Measurements from ENCODE around the gene AGPAT1.

DNA sequence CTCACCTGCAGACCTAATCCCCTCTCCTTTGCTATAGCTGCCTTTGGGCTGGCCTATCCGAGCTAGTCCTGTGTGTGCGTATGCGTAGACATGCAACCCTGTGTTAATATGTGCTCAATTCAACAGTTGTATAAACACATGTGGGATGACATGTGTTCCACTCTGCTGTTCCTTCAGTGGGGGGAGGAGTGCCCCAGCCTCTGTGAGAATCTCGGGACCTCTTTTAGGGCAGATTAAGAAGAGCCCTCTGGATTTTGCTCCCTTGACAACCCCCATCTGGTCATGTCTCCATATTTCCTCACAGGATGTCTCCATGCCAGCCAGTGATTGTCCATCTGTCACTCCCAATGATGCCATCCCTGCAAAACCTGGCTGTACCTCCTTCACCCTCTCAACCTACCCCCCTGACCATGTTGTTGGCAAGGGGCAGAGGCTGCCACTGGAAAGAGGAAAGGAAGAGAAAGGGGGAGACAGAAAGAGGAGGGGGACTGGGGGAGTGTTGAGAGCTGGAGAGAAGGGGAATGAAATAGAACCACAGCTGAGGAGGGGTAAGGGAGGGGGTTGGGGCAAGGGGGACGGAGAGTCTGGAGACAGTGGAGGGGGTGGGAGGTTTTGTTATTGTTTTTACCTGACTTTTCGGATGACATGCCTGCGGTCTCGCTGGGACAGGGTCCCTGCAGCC is 24.6 kb downstream of the AGPAT1 start:
- no peak for TF ChIP-seq EZH2 (IDR thresholded peaks at IDR 0.05; ENCODE audit: borderline replicate concordance, low read depth, low read length, poor library complexity, severe bottlenecking)
- TF ChIP-seq, protein P1, sequence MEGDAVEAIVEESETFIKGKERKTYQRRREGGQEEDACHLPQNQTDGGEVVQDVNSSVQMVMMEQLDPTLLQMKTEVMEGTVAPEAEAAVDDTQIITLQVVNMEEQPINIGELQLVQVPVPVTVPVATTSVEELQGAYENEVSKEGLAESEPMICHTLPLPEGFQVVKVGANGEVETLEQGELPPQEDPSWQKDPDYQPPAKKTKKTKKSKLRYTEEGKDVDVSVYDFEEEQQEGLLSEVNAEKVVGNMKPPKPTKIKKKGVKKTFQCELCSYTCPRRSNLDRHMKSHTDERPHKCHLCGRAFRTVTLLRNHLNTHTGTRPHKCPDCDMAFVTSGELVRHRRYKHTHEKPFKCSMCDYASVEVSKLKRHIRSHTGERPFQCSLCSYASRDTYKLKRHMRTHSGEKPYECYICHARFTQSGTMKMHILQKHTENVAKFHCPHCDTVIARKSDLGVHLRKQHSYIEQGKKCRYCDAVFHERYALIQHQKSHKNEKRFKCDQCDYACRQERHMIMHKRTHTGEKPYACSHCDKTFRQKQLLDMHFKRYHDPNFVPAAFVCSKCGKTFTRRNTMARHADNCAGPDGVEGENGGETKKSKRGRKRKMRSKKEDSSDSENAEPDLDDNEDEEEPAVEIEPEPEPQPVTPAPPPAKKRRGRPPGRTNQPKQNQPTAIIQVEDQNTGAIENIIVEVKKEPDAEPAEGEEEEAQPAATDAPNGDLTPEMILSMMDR (conservative IDR thresholded peaks at IDR 0.05; ENCODE audit: low read depth, low read length) = no peak
